CD4-positive, alpha-beta T cell treated with Interleukin-12 subunit alpha and Interleukin-12 subunit beta, for 1 hour (primary cell): Measurements from ENCODE around the gene CD164.
"Not testable (repeated sequence)": the region's sequence is repeated elsewhere in the genome, so short reads cannot be mapped to it uniquely, and the experiment has no call there.

ENCODE experiments used
- DNase-seq: peaks from one replicate; pipeline ENCODE4 v3.0.0-alpha.2; 2020

CD164 gene

DNA sequence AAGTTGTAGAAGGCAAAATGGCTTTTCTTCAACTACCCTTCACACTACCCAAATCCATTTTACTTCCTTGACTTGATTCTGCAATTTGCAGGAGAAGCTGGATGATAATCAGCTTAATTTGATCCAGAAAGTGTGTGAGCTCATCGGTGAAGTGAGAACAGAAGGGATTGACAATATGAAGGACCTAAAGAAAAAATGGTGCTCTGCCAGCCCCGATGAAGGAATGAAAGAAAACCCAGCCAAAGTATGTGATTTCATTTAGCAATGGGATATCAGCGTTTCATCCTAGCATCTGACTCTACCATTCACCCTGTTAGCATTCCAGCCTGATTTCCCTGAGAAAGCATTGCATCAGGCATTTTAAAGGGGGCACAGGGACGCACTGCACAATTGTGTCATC is 41.5 kb downstream of the CD164 start:
- no peak for DNase-seq

DNA sequence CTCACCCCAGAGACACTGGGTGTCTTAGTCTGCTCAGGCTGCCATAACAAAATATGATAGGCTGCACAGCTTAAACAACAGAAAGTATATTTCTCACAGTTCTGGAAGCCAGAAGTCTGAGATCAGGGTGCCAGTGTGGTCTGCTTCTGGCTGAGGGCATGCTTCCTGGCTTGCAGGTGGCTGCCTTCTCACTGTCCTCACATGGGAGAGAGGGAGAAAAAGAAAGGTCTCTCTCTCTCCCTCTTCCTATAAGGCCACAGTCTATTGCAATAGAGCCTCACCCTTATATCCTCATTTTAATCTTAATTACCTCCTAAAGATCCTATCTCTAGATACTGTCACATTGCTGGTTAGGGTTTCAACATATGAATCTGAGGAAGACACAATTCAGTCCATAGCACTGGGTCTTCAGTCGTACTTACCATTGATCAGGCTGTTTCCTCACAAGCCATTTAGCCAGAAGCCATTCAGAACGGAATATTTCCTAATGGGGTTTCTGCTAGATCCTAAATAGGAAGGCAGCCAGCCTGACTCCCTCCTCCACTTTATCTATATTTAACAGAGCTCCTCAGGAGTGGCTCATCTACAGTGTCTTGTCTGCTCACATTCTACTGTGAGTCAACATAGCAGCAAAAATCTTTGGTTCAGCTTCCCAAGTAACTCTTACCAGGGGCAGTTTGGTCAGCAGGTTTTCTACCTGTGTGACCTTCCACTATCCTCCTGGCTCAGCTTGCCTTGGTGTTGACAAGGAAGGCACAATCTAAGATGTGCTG is 42.2 kb downstream of the CD164 start:
- no peak for DNase-seq

DNA sequence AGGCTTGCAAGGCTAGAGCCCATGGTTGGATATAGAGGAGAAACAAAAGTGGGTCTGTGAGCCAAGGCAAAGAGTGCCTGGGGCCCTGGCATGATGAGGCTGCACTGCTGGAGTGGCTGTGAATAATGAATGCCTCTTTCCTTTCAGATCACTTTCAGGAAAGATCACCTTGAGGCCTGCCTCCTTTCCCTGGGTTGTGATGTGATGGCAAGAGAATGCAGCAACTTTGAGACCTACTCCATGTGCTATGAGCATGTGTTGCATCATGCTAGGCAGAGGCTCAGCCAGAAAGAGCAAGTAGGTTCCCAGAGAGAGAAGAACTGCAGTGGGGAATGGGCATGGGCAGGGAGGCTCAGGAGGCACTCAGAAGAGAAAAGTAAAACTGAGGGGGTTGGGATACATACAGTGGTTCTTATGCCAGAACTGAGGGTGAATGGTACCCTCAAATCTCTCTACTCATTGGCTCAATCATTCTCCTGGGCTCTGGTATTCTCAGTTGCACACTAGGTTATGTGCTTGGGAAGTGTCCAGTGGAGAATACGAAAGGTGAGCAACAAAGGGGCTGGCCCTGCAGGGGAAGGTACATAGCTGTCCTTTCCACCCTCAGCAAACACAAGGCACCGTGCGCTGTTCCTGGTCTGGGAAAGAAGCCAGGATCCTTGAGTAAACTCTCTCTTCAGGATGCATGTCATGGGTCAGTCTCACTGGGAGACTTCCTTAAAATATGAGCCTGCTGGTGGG is 45.9 kb downstream of the CD164 start:
- no peak for DNase-seq

DNA sequence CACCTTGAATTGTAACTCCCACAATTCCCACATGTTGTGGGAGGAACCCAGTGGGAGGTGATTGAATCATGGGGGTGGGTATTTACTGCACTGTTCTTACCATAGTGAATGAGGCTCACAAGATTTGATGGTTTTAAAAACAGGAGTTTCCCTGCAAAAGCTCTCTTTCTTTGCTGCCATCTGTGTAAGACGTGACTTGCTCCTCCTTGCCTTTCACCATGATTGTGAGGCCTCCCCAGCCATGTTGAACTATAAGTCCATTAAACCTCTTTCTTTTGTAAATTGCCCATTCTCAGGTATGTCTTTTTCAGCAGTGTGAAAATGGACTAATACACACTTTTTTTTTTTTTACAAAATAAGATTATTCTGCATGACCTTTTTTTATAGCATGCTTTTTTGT is 48.4 kb downstream of the CD164 start:
- not testable (repeated sequence) for DNase-seq

DNA sequence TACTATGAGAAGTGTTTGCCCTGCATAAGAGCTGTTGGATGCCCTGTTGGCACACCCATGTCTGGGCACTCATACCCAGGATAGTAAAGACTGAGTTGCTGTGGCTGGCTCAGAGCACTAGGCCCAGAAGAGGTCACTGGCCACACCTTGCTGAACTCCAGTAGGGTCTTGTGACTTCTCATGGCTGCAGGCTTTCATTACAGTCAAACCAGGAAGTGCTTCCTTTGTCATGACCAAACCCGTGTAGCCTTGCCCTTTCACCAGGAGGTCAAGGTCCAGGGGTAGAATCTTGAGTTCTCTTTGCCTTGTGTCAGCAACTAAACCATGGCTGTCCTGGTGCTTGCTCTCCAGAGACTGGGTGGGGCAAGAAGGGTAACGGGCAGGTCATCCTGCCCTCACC is 49.5 kb downstream of the CD164 start:
- DNase-seq = no peak

DNA sequence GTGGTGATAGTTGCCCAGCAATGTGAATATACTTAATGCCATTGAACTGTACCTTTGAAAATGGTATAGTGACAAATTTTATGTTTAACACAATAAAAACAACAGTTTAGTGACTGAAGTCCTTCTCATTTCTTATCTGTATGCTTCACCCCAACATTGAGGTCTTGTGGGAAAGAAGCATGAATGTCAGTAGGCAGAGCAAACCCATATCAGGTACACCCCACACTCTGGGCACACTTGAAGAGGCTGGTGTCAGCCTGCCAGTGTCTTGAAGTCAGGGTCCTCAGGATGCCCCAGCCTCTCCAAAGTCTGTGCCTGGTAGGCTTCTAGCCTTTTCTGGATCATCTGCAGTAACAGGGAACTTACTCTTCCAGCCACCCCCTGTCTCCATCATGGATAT is 51.2 kb downstream of the CD164 start:
- no peak for DNase-seq

DNA sequence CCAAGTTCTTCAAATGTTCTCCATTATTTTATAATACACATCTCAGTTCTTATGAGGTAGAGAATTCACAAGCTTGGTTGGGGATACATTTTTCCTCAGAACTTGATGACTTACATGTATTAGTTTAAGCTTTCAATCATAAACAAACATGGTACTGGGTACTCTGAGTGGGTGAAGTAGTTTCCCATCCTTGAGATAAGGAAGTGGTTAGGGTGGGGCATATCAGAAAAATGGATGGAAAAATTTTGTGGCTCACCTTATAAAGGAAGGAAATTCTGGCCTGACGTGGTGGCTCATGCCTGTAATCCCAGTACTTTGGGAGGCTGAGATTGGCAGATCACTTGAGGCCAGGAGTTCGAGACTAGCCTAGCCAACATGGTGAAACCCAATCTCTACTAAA is 52.0 kb downstream of the CD164 start:
- no peak for DNase-seq

DNA sequence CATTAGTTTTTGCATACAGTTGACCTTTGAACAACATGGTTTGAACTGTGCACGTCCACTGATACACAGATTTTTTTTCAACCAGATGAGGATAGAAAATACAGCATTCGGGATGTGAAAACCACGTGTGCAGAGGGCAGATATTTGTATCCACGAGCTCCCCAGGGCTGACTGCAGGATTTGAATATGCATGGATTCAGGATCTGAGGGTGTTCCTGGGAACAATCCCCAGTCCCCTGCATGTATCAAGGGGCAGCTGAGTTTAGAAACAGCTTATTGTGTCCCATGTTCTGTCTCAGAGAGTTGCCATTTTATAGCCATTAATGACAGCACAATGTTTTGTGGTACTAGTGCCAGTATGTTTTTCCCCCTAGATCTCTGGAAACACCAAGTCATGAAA is 53.6 kb downstream of the CD164 start:
- no peak for DNase-seq

DNA sequence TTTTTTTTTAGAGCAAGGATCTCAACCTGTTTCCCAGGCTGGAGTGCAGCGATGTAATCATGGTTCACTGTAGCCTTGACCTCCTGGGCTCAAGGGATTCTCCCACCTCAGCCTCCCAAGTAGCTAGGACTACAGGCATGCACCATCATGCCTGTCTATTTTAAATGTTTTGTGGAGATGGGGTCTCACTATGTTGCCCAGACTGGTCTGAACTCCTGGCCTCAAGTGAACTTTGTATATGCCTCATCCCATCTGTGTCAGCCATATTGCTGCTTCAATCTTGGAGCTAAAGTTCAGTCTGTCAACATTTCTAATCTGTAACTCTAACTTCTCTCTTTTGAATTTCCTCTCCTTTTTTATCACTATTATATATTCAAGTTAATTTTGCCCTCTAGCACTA is 54.3 kb downstream of the CD164 start:
- no peak for DNase-seq

DNA sequence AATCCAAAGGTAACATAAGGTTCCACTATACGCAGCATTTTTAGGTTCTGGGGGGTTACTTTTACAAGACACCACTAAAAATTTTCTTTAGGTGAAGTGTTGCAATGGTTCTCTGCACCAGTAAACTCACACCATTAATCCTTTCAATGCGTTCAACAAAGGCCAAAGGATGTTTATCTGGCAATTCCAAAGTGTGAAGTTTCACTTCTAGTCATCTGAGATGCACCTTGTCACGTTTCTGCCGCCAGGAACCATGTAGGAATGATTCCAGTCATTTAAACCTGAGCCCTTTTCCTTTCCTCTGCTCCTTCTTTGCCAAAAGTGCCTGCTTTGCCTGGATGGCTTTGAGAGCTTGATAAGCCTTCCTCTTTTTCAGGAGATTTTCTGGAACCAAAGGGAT is 54.8 kb downstream of the CD164 start:
- DNase-seq = no peak

DNA sequence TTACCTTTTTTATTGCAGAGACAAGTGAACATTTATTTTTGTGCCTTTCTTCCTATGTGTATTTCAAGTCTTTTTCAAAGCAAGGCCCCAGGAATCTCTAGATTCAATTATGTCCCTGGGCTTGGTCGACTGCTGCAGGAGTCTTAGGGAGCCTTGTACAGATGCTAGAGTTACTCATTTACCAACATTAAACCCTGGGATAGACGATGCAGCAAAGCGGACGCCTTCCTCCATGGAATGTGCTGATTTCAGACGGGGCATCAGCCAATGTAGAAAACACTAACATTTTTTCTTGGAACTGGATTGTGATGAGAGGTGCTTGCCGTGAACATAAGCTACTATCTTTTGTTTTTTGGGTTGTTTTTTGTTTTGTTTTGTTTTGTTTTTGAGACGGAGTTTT is 55.9 kb downstream of the CD164 start:
- DNase-seq = no peak

DNA sequence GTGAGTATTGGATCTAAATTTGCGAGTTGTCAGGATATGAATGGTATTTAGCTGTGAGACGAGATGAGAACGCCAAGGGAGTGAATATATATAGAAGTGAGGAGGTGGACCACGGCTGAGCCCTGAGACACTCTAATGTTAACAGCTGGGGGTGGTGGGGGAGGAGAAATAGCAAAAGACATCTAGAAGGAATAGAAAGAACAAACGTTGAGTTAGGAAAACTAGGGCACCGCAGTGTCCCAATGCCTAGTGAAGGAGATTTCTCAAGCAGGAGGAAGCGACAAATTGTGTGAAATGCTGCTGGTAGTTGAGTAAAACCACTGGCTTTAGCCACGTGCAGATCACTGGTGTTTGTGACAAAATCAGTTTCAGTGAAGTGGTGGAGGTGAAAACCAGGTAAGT is 56.9 kb downstream of the CD164 start:
- no peak for DNase-seq

DNA sequence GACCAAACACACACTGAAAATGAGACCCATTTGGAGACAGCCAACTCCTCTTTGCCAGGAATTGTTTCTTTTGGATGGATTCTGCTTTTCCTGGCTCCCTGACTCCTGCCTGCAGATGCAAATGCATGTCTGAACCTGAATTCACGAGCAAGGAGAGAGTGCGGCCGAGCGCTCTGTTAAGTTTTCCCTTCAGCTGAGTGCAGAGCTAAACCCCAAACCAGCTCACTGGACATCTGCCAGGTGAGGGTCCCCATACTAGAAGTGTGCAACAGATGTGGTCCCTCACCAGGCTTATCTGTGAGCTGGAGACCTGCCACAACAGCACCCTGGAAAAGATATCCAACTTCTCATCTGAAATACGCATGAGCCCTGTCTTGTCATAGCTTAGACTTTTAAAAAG is 59.0 kb downstream of the CD164 start:
- DNase-seq = no peak

DNA sequence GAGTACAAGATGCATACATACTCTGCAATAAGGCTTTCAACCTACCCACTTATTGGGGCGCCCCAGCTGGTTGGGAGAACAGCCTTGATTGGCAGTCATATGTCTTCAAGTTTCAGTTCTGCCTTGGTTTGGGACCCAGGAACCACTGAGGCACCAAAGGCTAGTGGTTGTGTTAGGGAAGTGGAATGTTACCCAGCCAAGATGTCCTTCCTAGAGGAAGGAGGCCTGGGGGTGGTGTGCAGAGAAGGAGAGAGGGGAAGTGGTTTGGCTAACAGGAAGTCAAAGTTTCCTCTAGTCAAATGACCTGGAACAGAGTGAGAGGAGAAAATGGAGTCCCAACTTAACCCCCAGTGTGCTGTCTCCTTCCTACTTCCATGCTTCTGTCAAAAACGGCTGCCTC is 59.4 kb downstream of the CD164 start:
- no peak for DNase-seq

DNA sequence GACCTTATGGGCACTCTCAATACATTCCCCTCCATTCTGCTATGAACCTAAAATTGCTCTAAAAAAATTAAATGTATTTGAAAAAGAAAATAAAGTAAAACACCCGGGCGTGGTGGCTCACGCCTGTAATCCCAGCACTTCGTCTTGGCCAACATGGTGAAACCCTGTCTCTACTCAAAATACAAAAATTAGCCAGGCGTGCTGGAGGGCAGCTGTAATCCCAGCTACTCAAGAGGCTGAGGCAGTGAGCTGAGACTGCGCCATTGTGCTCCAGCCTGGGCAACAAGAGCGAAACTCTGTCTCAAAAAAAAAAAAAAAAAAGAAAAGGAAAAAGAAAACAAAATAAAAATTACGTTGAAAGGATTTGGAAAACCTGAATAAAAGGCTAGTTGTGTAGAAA is 60.5 kb downstream of the CD164 start:
- no peak for DNase-seq

DNA sequence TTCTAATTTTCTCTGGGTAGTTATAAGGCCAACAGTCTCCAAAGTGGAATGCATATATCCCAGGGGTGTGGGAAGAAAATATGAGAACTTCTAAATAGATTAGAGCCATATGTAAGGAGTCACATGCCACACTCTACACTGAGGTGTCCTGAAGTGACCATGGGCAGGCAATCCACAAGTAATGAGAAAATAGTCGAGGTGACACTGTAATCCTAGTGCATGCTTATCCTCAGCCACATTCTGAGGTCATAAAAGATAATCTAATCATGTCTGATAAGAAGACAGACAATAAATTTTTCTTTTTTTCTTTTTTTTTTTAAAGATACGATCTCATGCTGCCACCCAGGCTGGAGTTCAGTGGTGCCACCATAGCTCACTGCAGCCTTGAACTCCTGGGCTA is 62.2 kb downstream of the CD164 start:
- no peak for DNase-seq

DNA sequence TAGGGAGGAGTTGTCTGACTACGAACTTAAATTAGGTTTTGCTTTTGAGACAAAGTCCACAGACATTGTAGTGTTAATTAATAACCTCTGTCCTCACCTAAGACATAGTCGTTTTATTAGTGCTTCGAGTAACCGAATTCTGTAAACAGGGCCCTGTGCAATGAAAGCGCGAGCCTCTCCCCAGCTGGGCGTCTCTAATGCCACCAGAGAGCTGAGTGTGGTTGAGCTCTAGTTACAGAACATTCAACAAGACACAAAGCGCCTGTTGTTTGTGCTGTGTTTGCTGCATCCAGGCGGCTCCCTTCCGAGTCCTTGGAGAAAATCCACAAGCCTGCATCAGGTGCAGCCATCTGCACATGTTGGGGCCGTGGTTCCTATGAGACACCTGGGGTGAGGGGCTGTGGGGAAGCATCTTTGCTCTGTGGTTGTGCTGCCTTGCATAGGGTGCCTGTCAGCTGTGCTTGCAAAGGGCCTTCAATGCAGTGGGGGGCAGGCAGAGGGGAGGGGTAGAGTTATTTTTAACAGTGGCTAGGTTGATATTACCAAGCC is 63.9 kb downstream of the CD164 start:
- DNase-seq = no peak

DNA sequence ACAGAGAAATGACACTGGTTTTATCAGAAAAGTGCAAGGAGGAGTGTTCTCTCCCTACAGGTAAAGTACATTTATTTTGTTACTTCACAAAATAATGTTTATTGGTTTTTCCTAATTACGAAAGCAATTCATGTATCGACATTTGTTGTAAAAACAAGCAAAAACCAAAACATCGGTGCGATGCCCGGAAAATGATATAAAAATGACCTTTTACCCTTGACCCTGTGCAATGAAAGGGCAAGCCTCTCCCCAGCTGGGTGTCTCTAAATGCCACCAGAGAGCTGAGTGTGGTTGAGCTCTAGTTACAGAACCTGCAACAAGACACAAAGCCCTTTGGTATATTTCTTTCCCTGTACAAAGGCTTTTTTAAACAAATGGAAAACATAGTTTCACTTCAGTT is 65.4 kb downstream of the CD164 start:
- no peak for DNase-seq
